HG02981 (cell line): Measurements from ENCODE around the gene MKLN1.
"Not testable (repeated sequence)": the region's sequence is repeated elsewhere in the genome, so short reads cannot be mapped to it uniquely, and the experiment has no call there.

Experiments
- ATAC-seq: cut with Tn5 transposase; IDR thresholded peaks from one replicate; pipeline ENCODE4 v1.9.1; 2021; ENCODE audit warnings: mild to moderate bottlenecking, moderate library complexity; ENCODE audit not compliant: unreplicated experiment

MKLN1 gene

DNA sequence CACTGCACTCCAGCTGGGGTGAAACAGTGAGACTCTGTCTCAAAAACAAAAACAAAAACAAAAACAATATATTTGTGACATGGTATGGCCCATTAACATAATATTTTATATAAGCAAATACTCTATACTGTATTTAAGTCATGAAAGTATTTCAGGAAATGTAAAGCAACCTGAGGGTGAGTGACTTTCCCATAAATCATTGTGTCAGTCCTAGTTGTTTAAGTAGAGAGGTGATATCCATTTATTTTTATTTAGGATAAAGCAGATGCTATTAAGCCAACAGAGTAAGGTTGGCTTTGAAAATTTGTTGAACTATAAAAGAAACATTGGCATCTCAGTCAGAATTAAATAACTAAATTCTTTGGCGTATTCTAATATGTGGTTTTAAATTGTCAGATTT is 60.5 kb downstream of the MKLN1 start:
- ATAC-seq, result no peak

- no peak for ATAC-seq
Observed at GRCh38 chr7:131390275-131390674, 62.6 kb downstream of the MKLN1 start.

GRCh38 chr7:131391145-131391544 is 63.5 kb downstream of the MKLN1 start:
- ATAC-seq, result no peak

- ATAC-seq, result no peak
Observed at GRCh38 chr7:131400681-131401176, 73.1 kb downstream of the MKLN1 start.

- ATAC-seq, result no peak
Observed at GRCh38 chr7:131401194-131401593, 73.5 kb downstream of the MKLN1 start.

- ATAC-seq, result no peak
Observed at GRCh38 chr7:131403322-131403721, 75.6 kb downstream of the MKLN1 start.

DNA sequence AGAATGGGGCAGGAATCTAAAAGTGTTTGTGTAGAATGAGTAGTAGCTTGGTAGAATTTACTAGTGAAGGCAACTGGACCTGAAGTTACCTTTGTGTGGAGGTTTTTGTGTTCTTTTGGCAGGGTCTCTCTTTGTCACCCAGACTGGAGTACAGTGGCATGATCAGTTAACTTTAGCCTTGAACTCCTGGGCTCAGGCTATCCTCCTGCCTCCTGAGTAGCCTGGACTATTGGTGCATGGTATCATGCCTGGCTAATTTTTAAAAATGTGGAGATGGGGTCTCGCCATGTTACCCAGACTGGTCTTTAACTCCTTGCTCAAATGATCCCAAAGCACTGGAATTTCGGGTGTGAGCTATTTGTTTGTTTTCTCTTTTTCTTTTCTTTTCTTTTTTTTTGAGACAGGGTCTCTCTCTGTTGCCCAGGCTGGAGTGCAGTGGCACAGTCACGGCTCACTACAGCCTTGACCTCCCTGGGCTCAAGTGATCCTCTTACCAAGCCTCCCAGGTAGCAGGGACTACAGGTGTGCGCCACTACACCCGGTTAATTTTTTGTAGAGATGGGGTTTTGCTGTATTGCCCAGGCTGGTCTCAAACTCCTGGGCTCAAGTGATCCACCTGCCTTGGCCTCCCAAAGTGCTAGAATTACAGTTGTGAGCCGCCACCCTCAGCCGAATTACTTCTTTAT is 76.7 kb downstream of the MKLN1 start:
- ATAC-seq, result no peak

DNA sequence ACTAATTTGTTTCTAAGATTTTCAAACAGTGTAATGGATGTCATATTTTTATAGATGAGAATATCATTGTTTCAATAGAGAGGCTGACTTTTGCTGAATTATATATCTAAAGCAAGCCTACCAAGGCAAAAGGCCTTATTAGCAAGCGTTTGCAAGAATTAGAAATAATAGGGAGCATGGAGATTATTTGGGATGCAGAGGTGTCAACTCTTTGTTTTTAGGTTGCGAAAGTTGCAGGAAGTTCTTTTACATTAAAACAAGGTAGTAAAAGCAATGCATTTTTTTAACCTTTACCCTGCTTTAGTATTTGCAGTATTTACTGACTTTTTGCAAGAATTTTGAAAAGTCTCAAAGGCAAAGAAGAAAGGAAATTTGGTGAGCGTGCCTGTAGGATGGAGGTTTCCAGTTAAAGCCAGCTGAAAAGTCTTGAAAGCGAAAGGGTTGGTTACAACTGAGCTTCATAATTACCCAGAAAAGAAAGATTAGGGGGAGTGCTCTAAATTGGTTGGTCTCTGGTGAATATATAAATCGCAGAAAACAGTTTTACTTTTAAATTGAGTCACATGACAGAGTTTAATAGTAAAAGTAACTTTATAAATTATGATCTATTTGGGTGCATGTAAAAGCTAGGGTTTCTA is 81.6 kb downstream of the MKLN1 start:
- no peak for ATAC-seq

DNA sequence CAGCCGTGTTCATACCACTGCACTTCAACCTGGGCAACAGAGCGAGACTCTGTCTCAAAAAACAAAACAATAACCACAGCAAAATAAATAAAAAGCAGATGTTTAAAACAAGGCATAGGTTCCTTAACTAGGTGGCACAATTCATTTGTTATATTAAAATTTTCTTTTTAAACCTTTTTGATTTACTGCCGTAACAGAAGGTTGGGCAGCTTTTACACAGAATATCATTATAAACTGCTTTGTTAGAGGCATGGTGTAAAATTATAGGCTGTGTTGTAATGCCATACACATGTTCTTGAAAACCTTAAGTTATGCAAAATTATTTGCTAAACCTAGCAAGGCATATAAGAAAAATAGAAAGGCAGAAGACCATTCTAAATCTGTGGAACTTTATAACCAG is 84.4 kb downstream of the MKLN1 start:
- ATAC-seq, result no peak

DNA sequence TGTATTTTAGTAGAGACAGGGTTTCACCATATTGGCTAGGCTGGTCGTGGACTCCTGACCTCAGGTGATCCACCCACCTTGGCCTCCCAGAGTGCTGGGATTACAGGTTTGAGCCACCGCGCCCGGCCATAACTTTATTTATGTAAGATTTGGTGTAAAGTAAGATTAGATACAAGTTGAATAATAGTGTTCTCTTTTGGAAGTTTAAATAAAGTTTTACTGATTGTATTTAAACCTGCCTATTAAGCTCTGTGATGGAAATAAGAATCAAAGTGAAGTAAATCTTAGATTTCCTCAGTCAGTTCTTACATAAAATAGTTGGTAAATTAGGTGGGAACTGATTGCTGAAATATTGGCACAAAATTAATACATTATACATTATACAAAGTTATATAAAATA is 86.0 kb downstream of the MKLN1 start:
- no peak for ATAC-seq

DNA sequence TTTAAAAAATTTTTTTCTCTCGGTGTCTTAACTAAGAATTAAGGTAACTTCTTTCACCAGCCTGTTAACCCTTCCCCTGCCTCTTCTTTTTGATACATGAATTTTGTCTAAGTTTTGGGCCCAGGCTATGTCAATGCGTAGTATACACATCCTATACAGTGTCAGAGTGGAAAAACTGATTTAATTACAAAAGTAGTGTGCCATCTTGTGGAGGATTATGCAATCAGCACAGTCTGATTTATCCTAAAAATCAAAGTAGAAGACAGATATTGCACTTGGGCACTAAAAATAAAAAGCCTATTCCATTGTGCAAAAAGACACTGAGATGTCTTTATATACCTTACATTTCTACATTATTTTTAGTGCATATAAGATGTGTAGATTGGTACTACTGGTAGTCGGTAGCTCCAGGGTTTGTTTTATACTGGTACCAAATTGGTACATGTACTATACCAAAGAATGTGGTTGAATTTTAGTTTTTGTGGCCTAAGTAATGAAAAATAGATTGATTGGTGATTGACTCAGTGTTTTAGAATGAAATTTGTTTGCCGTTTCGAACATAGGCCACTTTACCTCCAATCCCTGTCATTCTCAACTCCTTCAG is 96.6 kb downstream of the MKLN1 start:
- ATAC-seq, result no peak

DNA sequence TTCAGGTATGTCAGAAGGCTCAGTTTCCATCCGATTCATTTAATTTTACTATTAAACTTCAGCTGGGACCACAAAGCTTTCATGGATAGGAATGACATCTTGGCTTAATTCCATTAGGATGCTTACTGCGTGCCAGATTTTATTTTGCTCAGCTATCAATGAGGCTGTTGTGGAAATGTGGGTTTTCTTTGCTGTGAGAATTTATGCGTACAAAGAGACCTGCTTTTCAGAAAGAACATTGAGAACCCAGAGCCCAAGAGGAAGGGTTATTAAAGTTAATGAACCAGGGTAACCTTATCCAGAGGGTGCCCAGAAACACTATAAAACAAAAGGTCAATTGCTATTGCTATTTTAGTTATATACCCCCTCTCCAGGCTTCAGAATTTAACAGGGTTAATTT is 98.3 kb downstream of the MKLN1 start:
- no peak for ATAC-seq

- ATAC-seq, result not testable (repeated sequence)
Observed at GRCh38 chr7:131430826-131431225, 103.2 kb downstream of the MKLN1 start.

GRCh38 chr7:131431289-131431688 is 103.6 kb downstream of the MKLN1 start:
- no peak for ATAC-seq

- ATAC-seq, result no peak
Observed at GRCh38 chr7:131431756-131432155, 104.1 kb downstream of the MKLN1 start.

GRCh38 chr7:131436384-131436783 is 108.7 kb downstream of the MKLN1 start:
- ATAC-seq, result no peak

GRCh38 chr7:131438969-131439368 is 111.3 kb downstream of the MKLN1 start:
- ATAC-seq, result no peak

DNA sequence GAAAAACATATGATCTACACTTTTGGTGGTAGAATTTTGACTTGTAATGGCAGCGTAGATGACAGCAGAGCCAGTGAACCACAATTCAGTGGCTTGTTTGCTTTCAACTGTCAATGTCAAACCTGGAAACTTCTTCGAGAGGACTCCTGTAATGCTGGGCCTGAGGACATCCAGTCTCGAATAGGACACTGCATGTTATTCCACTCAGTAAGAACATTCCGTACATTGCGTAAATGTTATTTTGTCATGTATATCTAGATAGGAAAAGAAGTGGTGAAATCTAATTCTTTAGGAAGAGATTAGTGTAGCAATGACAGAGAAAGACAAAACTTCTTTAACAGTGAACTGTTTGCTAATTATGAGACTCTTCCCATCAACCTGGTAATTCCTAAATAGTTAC is 115.8 kb downstream of the MKLN1 start:
- no peak for ATAC-seq

DNA sequence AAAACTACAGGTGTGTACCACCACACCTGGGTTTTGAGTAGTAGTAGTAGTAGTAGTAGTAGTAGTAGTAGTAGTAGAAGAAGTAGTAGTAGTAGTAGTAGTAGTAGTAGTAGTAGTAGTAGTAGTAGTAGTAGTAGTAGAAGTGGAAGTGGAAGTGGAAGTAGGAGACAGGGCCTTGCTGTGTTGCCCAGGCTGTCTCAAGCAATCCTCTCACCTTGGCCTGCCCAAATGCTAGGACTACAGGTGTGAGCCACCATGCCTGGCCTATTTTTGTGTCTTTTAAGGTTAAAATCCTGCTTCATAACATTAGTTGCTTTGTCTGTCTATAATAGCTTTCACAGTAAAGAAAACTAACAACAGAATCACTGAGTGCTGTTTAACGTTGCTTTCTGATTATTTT is 117.0 kb downstream of the MKLN1 start:
- ATAC-seq, result no peak

DNA sequence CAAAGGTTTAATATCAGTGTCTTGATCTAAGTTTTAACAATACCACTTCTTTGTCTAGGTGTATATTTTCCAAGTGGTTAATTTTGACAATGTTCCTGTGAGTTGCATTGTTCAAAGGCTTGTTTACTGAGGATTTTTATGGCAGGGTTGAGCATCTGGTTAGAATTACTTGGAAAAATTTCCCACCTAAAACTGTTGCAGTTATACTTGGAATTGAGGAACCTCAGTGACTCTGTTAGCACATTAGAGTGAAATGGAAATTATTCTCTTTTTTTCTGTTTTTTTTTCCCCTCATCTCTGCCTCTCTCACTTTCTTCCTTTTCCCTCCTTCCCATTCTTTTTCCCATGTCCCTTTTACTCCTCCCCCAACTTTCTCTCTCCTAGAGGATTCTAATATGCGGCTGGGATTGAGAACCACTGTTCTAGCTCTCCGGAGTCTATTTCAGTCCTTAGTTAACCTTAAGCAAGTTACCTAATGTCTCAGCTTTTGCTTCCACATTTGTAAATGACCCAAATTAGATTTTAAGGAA is 121.8 kb downstream of the MKLN1 start:
- ATAC-seq, result no peak

- no peak for ATAC-seq
Observed at GRCh38 chr7:131454498-131454897, 126.8 kb downstream of the MKLN1 start.

DNA sequence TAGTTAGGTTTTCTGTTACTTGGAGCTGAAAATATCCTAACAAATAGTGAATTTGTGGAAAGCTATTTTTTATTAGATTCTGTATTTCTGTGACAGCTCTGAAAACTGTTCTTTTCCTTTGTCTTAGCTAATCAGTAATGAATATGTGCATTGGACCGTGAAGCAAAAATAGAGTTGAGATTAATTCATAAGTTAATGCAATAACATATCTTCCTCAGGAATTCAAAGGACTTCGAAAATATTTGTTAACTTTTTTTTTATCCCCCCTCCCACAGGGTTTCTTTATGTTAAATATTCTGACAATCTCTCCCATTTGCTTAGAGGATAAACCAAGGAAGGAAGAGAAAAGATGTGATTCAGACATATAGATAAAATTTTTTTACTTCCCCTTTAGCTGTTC is 127.3 kb downstream of the MKLN1 start:
- ATAC-seq, result no peak
